COLO829 (cell line): Measurements from ENCODE around the gene PTPN23.

ENCODE experiments used
- DNase-seq: peaks from one replicate; pipeline ENCODE4 v3.0.0; 2012; ENCODE audit warnings: low spot score

The PTPN23 gene

DNA sequence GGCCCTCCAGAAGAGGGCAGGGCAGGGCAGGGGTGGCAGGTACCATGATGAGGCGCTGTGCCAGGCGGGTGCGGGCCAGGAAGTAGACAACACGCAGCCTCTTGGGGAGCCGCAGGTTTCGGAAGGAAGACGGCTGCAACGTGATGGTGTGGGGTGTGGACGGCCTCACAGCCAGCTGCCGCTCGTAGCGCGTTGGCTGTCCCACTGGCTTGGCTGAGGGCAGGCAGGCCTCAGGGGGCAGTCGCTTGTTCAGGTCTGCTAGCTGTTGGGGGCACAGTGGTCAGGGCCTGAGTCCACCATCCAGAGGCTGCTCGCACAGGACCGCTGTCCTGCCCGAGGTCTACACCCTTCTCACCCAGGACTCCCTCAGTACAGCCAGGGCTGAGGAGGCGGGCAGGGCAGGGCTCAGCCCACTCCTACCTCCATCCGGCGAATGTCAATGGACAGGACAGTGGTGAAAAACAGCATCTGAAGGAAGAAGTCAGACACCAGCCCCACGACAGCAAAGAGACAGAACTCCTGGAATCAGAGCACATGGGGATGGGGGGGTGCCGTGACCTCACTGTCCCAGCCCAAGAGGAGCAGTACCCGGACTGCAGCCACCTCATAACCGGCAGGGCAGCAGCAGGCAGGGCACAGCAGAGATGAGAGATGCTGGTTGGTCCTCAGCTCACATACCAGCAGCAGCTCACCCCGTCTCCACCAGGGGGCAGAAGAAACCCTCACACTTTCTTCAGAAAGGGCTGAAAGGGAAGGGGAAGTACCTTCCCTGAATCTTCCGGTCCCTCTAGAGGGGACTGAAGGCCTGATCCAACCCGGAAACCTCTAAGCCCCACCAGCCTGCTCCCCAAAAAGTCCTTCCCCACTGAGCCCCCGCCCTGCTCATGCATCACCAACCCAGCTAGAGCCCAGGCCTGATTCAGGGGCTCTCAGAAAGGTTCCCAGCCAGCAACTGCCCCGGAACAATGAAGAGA, 40.0 kb downstream of the PTPN23 start:
- peak; percentile 96 for DNase-seq

DNA sequence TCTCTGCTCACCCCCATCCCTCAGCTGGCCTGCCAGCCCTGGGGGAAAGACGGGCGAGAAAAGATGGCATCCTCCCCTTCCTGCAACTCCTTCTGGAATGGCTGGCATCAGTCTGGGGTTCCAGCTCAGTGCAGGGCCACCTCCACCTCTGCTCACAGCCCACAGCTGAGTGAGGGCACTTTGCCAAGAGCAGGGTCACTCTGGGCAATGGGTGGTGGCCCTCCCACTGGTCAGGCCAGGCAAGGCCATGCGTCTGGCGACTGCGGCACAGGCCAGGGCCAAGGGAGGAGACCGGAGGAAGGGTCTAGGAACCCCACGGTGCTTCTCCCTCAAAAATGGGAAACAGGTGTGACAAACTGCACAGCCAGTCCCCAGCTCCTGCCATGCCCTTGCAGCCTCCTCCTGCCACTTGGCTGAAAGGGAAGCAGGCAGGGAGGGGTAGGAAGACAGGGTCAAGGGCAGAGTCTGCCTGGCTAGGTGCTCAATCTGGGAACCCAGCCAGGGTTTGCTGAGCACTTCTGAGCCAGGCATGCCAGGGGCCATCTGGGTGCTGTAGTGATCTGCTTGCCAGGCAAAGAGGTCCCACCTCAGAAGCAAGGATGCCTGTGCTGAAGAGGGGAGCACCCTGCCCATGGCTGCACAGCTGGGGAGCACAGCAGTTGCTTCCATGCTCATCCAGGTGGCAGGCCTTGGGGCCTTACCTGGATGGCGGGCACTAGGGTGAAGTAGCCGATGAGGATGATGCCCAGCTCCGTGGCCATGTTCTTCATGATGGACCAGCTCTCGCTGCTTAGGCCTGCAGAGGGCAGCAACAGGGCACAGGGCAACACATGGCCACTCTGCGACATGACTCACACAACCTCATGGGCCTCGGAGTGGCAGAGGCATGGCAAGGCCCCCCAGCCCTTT, 41.2 kb downstream of the PTPN23 start:
- peak; percentile 79 for DNase-seq

DNA sequence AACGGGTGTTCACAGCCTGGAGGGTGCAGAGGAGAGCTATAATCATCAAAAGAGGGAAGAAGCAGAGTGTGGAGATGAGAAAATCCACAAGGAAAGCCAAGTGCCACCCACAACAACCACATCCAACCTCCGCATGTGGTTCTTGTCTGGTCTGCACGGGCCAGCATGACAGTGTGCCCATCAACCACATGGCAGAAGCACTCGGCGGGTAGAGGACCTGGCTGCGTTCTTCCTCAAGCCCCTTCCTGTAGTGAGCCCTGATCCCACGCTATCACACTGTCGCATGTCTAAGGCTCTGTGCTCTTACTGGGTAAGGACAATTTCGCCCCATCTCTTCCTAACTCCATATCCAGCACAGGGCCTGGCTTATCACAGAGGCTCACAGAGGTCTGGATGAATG, 41.9 kb downstream of the PTPN23 start:
- DNase-seq: no peak

DNA sequence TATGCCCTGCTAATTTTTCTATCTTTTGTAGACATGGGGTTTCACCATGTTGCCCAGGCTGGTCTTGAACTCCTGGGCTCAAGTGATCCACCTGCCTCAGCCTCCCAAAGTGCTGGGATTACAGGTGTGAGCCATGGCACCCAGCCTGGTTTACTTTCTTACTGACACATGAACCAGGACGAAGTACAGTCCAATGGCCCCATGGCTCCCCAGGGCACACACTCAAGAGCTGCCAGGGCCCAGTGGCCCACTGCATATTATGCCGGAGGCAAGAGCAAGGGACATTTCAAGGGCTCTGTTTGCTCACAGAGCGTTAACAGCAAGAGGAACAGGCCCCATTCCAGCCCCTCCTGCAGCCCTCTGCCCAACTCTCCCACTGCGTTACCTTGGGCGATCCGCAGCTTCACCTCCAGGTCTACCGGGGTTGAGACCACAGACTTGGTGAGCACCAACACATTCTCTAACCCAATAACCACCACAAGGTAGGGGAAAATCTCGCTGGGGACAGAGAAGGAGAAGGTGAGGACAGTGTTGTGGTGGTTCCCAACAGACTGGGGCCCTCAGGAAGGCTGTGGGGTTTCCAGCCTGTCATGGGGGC, 42.8 kb downstream of the PTPN23 start:
- DNase-seq: no peak

DNA sequence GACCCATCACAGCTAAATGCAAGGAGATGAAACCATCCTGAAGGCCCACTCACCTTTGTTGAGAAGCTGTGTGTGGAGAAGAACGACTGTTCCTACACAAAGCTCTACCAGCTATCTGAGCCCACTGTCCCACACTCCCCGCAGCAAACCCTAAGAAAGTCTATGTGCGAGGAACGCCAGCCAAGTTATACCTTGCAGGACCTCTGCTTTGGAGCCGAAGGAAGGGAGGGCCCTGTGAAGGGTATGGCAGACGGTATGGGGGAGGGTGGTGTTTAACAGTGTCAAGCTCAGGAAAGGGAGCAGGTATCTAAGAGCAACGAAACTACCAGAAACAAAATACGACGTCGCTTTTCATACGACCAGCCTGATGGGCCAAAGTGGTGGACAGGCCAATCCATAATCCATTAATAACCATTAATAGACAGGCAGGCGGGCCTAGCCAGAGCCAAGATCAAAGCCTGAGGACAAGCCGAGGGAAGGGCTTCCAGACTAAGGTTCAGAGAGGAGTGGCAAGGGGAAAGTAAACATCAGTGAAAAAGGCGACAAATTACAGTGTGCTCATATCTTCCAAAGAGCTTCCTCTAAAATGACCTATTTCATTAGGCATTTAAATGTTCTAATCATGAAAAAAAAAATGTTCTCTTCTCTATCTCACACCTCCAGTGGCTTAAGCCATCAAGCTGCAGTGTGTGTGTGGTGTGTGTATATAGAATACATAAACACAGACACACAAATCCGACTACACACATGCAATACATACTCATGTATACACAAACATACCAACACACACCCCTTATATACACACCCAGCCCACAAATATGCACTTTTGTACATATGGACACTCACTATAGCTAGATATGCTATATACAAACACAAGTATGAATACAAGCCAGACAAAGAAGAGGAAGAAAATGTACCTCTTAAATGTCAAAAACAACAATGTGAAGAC, 43.9 kb downstream of the PTPN23 start:
- DNase-seq: no peak

DNA sequence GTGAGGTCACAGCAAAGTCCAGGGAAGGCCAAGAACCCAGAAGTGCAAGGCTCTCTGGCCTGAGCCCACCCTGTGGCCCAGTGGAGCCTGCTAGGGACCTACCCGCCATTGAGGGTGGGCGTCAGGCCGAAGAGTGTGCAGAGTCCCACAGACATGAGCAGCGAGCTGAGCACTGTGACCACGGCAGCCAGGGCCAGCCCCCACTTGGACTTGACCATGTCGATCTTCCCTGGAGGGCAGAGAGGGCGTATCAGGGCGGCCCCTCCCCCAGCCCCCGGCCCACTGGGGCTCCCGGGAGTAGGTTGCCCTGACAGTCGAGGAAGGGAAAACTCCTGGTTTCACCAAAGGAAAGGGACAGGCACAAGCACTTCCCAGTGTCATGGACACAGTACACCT, 44.6 kb downstream of the PTPN23 start:
- DNase-seq: no peak

DNA sequence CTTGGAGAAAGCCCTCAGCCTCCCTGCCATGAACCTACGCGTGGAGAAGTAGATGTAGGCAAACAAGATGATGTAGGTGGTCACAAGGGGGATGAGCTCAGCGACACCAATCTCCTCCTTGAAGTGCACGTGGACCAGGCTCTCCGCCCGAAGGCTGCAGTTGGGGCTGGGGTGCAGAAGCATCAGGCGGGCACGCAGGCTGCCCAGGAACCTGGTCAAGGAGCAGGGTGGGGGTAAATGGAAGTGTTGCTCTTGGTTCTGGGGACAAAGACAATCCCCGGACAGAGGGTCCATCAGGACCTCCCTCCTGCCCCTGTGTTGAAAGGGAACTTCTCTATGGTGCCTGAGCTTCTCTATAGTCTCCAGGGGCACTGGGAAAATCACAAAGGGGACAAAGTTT, 45.1 kb downstream of the PTPN23 start:
- DNase-seq: no peak

DNA sequence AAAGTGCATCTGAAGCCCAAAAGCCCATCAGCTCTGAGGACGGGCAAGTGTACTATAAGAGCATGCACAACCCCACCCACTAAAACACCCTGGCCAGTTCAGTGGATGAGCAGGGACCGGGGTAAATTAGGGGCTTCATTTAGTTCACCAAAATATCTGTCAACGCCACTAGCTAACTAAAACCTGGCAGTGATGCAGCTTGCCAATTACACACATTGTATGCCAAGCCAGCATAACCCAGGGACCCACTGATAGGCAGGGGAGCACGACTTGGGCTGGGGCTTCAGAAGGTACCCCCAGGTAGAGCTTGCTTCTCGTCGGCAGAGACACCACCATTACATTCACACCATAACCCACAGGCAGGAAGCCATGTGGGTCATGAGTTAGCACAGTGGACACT, 47.0 kb downstream of the PTPN23 start:
- DNase-seq: no peak

DNA sequence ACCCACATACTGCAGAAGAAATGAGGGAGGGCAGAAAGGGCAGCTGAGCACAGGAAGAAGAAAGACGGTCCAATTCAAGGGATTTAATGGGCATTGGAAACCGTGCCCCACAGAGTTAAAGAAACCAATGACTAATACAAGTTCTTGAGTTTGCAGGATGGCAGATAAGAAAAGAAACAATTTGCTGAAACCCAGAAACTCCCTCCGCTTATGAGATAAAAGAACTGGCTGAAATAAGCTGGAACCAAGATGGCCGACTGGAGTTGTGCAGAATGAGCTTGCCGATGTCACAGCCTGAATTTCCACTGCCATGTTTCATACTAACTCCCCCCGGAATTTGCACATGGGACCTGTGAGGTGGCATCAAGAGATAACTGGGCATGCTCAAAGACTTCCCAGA, 47.8 kb downstream of the PTPN23 start:
- no peak for DNase-seq

DNA sequence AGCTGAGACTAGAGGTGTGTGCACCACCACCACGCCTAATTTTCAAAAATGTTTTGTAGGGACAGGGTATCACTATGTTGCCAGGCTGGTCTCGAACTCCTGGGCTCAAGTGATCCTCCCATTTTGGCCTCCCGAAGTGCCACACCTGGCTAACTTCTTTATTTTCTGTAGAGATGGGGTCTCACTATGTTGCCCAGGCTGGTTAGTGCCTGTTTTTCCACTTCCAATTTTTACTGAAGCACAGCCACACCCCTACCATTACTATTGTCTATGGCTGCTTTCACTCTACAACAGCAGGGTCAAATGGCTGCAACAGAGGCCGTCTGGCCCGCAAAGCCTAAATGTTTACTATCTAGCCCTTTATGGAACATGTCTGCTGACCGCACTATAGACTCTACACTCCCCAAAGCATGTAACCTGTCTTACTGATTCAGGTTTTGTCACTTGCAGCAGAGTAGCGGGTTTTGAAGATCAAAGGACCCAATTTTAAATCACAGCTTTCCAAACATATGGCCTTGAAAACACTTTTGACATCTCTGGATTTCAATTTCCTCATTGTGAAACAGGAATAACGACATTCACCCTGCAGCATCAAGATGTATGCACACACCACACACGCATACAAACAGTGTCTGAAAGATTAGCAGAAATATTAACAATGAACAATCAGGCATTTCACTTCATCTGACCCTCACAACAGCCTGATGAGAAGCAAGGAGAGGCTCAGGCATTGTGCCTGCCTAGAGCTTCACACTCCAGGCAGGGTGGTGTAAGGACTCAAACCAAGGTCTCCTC, 48.9 kb downstream of the PTPN23 start:
- no peak for DNase-seq

DNA sequence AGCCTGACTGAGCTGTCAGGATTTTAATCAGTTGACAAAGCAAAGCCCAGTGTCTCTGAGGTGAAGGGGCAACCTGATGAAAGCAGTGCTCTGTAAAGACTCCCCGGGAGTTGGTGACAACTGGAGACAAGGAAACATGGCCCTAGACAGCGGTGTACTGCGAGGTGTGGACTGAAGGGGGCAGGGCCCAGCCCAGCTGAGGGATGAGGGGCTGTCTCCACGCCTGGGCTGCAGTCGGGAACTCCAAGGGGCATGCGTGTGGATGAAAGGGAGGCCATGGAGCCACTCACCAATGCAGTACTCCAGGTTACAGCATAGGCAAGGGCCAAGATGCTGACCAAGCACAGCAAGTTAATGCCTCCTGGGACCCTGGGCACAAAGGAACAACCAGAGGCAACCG, 49.8 kb downstream of the PTPN23 start:
- DNase-seq: no peak

DNA sequence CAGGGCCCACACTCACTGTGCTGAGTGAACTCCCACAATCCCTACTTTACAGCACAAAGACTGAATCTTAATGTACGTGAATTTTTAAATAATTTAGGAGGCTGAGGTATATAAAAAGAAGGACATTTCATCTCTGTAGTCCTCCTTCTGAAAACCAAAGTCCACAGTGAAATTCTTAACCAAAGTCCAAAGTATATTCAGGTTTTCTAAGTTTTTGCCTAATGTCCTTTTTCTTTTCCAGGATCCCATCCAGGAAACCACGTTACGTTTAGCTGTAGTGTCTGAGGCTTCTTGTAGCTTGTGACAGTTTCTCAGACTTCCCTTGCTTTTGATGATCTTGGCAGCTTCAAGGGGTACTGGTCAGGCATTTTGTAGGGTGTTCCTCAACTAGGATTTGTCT, 50.4 kb downstream of the PTPN23 start:
- DNase-seq: no peak

DNA sequence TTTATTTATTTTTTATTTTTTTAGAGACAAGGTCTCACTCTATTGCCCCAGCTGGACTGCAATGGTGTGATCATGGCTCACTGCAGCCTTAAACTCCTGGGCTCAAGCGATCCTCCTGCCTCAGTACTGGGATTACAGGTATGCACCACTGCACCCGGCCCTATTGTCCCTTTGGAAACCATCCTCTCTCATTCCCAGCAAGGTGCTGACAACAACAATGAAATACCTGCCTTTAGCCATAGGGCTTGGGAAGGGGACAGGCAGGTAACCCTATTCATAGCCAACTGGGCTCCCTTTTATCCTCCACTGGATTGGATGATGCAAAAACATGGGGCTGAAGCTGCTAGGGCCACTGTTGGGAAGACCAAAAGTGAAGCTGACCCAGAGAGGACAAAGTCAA, 51.9 kb downstream of the PTPN23 start:
- DNase-seq: no peak

DNA sequence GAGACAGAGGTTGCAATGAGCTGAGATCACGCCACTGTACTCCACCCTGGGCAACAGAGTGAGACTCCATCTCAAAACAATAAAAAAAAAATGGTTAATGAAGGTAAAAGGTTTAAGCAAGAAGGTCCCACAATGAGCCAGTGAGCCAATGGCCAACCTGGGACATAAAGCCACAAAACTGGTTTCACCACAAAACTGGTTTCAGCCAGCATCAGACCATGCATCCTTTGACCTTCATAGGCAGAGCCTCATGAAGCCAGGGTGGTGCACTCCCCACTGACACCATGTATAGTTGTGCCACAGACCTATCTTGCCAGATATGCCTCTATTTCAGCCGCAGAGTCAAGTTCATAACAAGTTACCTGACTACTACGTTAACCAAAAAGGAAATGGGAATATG, 53.0 kb downstream of the PTPN23 start:
- DNase-seq: no peak

DNA sequence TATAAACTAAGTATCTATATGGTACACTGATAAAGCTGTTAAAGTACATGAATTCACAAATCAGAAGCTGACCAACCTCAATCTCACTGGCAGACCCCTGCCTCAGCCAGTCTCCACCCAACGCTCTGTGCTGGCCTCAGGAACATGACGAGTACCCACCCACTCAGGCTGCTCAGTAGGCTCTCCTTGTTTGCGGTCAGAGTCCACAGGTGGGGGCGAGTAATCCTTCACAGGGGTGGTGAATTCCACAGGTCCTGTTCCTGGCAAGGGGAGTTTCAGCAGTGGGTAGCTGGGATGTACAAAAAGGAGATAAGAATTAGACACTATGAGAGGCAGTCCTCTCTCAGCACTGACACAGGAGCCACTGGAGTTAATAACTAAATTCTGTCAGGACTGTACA, 54.0 kb downstream of the PTPN23 start:
- no peak for DNase-seq

DNA sequence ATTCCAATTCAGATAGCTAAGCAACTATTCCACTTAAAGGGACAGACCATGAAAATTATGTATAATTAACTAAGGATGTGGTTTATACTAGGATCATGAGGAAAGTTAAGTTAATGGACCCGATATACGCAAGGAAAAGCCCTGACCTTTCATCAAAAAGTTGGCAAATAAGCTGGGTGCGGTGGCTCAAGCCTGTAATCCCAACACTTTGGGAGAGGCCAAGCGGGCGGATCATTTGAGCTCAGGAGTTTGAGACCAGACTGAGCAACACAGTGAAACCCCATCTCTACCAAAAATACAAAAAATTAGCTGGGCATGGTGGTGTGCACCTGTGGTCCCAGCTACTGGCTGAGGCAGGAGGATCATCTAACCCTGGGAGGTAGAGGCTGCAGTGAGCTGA, 55.4 kb downstream of the PTPN23 start:
- no peak for DNase-seq

DNA sequence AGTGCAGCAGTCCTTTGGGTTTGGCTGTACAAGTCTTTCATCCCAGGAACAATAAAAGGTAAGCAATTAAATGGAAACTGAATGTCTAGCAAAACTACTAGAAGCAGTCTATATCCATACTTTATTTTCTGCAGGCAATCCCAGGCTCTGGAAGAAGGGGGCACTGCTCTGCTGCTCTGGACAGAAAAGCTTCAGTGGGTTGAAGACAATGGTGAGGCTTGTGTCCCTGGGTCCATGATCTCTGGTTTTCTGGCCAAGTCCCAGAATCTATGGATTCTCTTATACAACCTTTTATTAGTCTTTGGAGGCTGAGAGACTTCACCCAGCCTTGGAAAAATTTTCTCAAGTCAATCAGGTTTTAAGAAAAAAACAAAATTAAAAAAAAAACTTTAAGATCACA, 59.3 kb downstream of the PTPN23 start:
- peak; percentile 90 for DNase-seq

DNA sequence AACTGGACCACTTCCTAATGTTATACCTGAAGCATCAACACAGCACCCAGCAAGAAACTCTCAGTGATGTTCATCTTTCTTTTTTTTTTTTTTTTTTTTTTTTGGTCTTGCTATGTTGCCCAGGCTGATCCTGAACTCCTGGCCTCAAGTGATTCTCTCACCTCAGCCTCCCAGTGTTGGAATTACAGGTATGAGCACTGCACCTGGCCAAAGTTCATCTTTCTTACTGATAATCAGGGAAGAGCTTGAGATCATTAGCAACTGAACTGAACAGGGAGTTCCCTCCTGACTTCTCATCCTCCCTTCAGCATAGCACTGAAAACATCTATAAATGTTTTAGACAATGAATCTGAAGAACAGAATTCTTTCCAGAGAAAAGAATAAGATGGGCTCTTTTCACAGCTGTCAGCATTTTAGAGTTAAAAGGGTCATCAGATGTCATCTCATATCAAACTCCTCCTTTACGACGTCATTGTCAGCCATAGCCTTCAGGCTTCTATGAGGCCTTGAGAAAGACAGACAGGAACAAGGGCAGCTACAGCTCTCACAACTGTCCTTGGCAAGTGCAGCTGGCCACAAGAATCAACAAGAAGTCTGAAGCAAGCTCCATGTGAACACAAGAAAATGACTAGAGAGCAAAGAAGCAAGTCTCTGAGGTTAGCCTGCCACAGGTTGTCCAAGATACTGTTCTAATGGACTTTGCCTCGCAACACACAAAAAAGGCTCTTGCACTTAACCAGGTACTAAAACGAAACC, 61.2 kb downstream of the PTPN23 start:
- DNase-seq: no peak

DNA sequence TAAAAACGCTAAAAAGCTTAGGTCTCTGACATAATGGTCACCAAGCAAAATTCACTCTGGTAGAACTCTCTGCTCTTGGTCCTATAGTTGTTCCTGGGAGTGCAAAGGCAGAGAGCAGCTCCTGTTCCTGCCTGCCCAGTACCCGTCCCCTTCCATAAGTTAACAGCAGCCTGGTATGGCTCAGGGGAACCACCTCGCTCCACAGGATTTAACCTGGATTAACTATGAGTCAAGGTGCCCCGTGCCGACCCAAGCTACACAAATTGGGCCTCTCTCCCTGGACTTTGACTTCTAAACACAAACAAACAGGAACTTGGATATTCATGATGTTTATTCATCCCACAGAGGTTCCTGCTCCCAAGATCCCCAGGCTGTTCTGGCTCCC, 62.8 kb downstream of the PTPN23 start:
- DNase-seq: no peak

DNA sequence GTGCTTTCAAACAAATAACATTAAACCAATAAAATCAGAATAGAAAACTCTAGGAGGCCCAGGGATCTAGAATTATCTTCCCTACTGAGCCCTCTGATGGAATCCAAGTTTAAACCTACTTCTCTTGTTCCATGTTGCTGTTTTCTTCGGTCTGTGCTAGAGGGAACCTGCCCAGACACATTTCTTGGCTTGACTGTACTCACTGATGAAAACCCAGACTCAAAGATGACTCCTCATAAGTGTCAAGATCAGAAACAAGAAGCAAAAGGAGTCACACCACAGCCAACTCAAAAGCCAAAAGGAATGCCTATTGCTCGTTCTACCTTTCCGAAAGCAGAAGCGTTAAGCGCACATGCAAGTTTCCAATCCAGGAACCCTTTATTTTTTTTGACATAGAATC, 63.3 kb downstream of the PTPN23 start:
- DNase-seq: no peak
